Activated CD4-positive, alpha-beta T cell treated with anti-CD3 and anti-CD28 coated beads, Interleukin-10, Interleukin-2, amounts not matched to agents 100 ng/mL and 50 ng/mL, durations not matched to agents 16 hours and 8 hours (primary cell): ENCODE measurements around the gene FAM193A.
A peak's percentile ranks its signal among the peaks of the same experiment; 100 is the strongest.
"Not testable (repeated sequence)": the region's sequence is repeated elsewhere in the genome, so short reads cannot be mapped to it uniquely, and the experiment has no call there.

Source experiments
- DNase-seq: peaks from one replicate; pipeline ENCODE4 v3.0.0-alpha.2; 2020

Gene FAM193A

DNA sequence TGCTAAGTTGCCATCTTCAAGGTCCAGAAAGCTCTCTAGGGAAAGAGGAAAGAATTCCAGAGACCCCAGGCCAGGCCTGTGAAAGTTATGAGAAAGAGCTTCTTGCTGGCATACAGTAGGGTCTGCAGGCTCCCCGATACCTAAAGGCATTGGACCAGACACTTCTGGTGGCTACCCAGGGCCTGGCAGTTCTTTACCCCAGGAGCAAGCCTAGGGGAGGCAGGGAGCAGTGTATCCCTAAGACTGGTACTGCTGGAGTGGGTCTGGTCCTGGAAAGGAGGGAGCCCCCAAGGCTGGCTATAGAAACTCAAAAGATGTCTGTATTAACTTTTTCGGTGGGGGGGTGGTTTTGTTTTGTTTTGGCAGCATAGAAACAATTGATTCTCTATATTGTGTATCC lies 19.8 kb upstream of the FAM193A start:
- no peak for DNase-seq

DNA sequence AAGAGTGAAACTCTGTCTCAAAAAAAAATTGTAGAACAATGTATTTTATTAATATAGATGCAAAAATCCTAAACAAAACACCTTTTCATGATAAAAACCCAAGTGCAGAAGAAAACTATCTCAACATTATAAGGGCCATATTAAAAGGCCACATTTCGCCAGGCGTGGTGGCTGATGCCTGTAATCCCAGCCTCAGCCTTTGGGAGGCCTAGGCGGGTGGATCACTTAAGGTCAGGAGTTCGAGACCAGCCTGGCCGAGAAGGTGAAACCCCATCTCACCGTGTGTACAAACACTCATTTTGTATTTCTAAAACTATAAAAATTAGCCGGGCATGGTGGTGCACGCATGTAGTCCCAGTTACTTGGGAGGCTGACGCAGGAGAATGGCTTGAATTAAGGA lies 9.9 kb upstream of the FAM193A start:
- no peak for DNase-seq

GRCh38 chr4:2534904-2535375 lies 1.5 kb upstream of the FAM193A start:
- DNase-seq: no peak

- DNase-seq: peak; percentile 57
Observed at GRCh38 chr4:2535376-2536192, 863 bp upstream of the FAM193A start.

DNA sequence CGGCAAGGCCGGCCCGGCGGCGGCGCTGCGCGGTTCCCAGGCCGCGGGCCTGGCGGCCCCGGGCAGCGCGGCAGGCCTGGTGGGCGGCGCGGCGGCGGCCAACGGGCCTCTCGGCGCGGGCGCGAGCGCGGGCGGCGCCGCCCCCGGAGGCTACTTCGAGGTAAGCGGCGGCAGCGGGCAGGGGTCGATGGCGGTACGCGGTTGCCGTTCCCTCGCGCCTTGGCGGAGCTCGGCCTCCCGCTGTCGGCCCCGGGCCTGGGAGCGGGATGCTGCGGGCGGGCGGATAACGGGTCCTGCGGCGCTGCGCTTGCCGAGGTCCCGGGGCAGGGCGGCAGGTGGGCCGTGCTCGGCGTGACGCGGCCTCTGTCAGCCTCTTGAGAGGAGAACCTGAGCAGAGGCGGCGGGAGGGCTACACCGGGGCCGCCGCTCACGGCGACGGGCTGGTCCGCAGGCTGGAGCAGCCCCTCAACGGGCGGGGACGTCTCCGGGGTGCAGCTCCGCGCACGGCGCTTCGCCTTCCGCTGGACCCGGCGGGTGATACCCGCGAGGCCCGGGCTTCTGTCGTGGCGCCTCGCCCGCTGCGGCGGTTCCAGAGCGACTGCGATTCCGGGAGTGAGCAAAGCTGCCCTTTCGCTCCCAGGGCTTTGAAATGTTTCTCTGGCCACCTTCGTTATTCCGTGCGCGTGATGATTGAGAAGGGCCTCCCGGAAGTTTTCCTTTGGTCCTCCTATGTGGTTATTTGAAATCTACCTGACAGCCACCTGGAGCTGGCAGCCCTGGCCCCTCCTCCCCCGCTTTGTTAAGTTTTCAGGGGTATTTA lies 774 bp downstream of the FAM193A start:
- DNase-seq: peak; percentile 54

DNA sequence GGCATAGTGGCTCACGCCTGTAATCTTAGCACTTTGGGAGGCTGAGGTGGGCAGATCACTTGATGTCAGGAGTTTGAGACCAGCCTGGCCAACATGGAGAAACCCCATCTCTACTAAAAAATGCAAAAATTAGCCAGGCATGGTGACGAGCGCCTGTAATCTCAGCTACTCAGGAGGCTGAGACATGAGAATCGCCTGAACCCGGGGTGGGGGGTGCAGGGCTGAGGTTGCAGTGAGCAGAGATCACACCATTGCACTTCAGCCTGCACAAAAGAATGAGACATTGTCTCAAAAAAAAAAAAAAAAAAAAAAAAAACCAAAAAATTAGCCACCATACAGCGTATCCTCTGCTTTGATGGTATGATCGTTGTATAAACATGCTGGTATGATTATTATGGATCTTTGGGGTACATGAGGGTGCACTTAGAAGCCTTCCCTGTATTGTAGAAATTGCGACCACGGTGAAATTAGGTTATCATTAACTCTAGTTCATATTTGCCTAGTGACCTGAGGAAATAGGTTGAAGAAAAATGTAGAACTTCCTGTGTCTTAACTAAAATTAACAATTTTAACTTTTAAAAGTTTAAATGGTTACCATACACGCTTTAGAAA lies 7.2 kb downstream of the FAM193A start:
- not testable (repeated sequence) for DNase-seq

GRCh38 chr4:2545321-2546013 lies 9.0 kb downstream of the FAM193A start:
- DNase-seq: no peak

GRCh38 chr4:2546286-2546823 lies 9.9 kb downstream of the FAM193A start:
- DNase-seq: peak; percentile 13

DNA sequence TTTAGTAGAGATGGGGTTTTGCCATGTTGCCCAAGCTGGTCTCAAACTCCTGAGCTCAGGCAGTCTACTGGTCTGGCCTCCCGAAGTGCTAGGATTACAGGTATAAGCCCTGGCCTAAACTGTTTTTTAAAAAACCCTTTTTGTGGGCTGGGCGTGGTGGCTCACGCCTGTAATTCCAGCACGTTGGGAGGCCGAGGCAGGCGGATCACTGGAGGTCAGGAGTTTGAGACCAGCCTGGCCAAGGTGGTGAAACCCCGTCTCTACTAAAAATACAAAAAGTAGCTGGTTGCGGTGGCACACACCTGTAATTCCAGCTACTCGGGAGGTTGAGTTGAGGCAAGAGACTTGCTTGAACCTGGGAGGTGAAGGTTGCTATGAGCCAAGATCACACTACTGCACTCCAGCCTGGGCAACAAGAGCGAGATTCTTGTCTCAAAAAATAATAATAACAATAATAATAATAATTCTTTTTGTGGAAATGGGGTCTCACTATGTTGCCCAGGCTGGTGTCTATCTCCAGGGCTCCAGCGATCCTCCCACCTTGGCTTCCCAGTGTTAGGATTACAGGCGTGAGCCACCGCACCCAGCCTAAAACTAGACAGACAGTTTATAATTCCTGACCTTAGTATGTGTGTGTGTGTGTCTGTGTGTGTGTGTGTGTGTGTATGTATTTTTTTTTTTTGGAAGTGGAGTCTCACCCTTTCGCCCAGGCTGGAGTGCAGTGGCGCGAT lies 10.7 kb downstream of the FAM193A start:
- not testable (repeated sequence) for DNase-seq

DNA sequence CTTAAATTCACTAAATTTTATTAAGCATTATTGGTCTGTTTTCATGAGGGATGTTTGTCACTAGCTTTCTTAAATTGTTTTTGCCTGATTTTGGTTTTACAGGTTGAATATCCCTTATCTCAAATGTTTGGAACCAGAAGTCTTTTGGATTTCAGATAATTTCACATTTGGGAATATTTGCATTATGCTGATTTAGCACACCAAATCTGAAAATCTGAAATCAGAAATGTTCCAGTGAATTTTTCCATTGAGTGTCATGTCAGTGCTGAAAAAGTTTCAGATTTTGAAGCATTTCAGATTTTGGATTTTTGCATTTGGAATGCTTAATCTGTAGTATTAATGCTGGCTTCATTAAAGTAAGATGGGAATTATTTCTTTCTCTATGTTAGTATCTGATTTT lies 14.7 kb downstream of the FAM193A start:
- no peak for DNase-seq

GRCh38 chr4:2552806-2553205 lies 16.4 kb downstream of the FAM193A start:
- DNase-seq: no peak

DNA sequence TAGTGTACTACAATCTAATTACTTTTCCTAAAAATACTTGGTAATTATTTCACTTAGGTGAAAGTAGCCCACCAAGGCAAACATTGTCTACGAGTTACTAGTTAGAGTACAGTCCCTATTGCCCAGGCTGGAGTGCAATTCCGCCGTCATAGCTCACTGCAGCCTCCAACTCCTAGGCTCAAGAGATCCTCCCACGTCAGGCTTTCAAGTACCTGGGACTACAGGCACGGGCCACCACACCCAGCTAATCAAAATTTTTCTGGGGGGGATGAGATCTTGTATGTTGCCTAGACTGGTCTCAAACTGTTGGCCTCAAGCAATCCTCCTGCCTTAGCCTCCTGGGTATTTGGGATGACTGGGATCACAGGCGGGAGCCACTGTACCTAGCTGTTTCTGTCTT lies 21.9 kb downstream of the FAM193A start:
- DNase-seq: no peak

- DNase-seq: no peak
Observed at GRCh38 chr4:2560167-2560566, 23.7 kb downstream of the FAM193A start.

DNA sequence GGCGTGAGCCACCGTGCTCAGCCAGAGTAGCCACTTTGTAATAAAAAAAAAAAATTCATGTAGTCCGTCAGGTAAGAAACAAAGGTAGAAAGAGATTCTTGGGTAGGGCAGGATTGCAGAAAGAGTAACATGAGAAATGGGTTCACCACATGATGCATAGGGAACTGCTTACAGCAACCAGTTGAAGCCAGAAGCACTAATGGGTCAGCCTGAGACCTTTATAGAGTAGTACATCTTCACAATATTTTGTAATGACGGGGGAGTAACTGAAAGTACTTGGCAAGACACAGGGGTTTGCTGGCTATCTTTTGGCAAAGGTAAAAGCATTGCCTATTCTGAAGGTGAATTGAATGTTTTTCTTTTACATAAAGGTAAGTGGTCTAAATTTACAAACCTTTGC lies 29.1 kb downstream of the FAM193A start:
- no peak for DNase-seq

GRCh38 chr4:2570036-2570435 lies 33.6 kb downstream of the FAM193A start:
- no peak for DNase-seq

- DNase-seq: peak; percentile 65
Observed at GRCh38 chr4:2570551-2571222, 34.2 kb downstream of the FAM193A start.

DNA sequence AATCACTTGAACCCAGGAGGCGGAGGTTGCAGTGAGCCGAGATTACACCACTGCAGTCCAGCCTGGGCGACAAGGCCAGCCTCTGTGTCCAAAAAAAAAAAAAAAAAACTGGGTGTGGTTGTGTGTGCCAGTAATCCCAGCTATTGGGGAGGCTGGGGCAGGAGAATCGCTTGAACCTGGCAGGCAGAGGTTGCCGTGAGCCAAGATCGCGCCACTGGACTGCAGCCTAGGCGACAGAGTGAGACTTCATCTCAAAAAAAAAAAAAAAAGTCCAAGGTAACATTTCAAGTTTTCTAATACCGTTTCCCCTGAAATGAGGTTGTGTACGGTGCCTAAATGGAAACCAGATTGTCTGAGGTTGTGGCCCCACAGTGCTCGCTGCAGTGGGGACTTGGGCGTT lies 35.6 kb downstream of the FAM193A start:
- no peak for DNase-seq

DNA sequence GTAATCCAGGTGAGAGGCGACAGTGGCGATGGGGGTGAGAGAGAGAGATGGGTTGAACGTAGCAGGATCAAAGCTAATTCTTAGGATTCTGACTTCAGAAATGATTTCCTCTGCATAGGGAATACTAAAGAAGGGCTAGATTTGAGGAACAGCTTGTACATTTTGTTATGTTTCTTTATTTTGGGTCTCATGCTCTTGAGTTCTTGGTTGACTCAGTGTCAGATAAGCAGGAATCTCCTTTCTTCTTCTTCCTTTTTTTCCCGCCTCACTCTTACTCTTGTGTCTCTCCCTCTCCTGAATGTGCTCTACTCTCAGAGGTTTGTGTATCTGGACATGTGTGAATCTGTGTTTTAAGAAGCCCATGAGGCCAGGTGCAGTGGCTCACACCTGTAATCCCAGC lies 36.4 kb downstream of the FAM193A start:
- no peak for DNase-seq

DNA sequence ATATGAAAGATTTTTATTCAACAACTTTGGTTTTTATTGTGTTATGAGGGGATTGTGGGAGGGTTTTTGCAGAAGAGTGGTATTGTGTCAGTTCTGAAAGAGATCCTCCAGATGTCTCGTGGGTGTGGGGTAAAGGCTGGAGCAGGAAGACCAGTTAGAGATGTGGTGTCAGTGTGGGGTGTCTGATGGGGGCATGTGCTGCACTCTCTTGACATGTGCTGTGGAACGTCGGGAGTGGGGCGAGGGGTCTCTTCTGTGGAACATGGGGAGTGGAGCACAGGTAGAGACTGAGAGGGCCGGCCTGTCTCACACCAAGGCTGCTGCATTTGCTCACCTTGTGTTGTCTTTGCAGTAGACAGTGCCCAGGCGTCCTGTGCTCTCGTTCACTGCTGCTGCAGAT lies 37.6 kb downstream of the FAM193A start:
- DNase-seq: no peak

- DNase-seq: no peak
Observed at GRCh38 chr4:2574863-2575262, 38.4 kb downstream of the FAM193A start.

DNA sequence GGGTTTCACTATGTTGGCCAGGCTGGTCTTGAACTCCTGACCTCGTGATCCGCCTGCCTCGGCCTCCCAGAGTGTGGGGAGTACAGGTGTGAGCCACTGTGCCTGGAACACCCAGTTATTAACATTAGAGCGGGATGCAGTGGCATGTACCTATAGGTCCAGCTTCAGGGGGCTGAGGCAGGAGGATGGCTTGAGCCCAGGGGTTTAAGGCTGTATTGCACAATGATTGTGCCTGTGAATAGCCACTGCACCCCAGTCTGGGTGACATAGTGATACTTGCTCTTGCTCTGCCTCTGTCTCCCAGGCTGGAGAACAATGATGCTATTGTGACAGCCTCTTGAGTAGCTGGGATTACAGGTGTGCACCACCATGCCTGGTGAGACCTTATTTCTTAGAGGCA lies 39.8 kb downstream of the FAM193A start:
- DNase-seq: no peak
